ENCODE data around the gene TCTN1.

DNA sequence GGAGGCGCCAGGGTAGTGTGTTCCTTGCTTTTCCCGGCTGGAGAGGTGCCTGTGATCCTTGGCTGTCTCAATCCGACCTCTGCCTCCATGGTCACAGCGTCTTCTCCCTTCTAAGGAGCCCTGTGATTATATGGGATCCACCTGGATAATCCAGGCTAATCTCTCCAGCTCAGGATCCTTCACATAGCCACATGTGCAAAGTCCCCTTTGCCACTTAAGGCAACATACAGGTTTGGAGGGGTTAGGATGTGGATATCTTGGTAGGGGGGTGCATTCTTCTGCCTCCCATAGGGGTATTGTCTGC, 76.2 kb downstream of the TCTN1 start:
- TF ChIP-seq, protein P1, sequence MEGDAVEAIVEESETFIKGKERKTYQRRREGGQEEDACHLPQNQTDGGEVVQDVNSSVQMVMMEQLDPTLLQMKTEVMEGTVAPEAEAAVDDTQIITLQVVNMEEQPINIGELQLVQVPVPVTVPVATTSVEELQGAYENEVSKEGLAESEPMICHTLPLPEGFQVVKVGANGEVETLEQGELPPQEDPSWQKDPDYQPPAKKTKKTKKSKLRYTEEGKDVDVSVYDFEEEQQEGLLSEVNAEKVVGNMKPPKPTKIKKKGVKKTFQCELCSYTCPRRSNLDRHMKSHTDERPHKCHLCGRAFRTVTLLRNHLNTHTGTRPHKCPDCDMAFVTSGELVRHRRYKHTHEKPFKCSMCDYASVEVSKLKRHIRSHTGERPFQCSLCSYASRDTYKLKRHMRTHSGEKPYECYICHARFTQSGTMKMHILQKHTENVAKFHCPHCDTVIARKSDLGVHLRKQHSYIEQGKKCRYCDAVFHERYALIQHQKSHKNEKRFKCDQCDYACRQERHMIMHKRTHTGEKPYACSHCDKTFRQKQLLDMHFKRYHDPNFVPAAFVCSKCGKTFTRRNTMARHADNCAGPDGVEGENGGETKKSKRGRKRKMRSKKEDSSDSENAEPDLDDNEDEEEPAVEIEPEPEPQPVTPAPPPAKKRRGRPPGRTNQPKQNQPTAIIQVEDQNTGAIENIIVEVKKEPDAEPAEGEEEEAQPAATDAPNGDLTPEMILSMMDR (IDR thresholded peaks at IDR 0.05), result no peak
- TF ChIP-seq POLR2A (IDR thresholded peaks at IDR 0.05), result no peak
- TF ChIP-seq EP300 (IDR thresholded peaks at IDR 0.05), result no peak

Measured in tibial nerve (tissue), 4 donors.